ENCODE results near the gene KCNMA1.
A peak's percentile ranks its signal among the peaks of the same experiment; 100 is the strongest.
"Not testable (repeated sequence)": the region's sequence is repeated elsewhere in the genome, so short reads cannot be mapped to it uniquely, and the experiment has no call there.

The KCNMA1 gene

GRCh38 chr10:77664008-77664407, 26.4 kb upstream of the KCNMA1 start:
- TF ChIP-seq CTCF (conservative IDR thresholded peaks at IDR 0.05; ENCODE audit: low read depth, low read length), result no peak
- H3K4me3 ChIP-seq (ENCODE audit: low read length), result no peak overlapping the region
- DNase-seq (ENCODE audit: low read depth), result peak; percentile 56

GRCh38 chr10:77661674-77662073, 24.1 kb upstream of the KCNMA1 start:
- no peak for TF ChIP-seq CTCF (conservative IDR thresholded peaks at IDR 0.05; ENCODE audit: low read depth, low read length)
- no peak for DNase-seq (ENCODE audit: low read depth)
- H3K4me3 ChIP-seq (ENCODE audit: low read length), result no peak overlapping the region

- no peak overlapping the region for H3K4me3 ChIP-seq (ENCODE audit: low read length)
- DNase-seq (ENCODE audit: low read depth), result no peak
- TF ChIP-seq CTCF (conservative IDR thresholded peaks at IDR 0.05; ENCODE audit: low read depth, low read length), result peak; percentile 7
Measured at GRCh38 chr10:77661100-77661499, 23.5 kb upstream of the KCNMA1 start.

- not testable (repeated sequence) for DNase-seq (ENCODE audit: low read depth); H3K4me3 ChIP-seq (ENCODE audit: low read length)
Measured at GRCh38 chr10:77659046-77659670, 21.6 kb upstream of the KCNMA1 start.

- H3K4me3 ChIP-seq (ENCODE audit: low read length), result no peak overlapping the region
- no peak for TF ChIP-seq CTCF (conservative IDR thresholded peaks at IDR 0.05; ENCODE audit: low read depth, low read length)
- no peak for DNase-seq (ENCODE audit: low read depth)
Measured at GRCh38 chr10:77653210-77653609, 15.6 kb upstream of the KCNMA1 start.

GRCh38 chr10:77649333-77650331, 12.0 kb upstream of the KCNMA1 start:
- H3K4me3 ChIP-seq (ENCODE audit: low read length), result no peak overlapping the region
- no peak for TF ChIP-seq CTCF (conservative IDR thresholded peaks at IDR 0.05; ENCODE audit: low read depth, low read length)
- DNase-seq (ENCODE audit: low read depth), result no peak

GRCh38 chr10:77648472-77648871, 10.9 kb upstream of the KCNMA1 start:
- TF ChIP-seq CTCF (conservative IDR thresholded peaks at IDR 0.05; ENCODE audit: low read depth, low read length), result no peak
- no peak overlapping the region for H3K4me3 ChIP-seq (ENCODE audit: low read length)
- DNase-seq (ENCODE audit: low read depth), result no peak

Measured in retinal pigment epithelial cell (primary cell).